GM23248 (cell line): ENCODE data around the gene CARMIL1. TPM values are rescaled to one million over a fixed set of nuclear protein-coding genes. Genes with fewer than 3 reads are reported as not detected.

ENCODE experiments used
- DNase-seq: peaks from one replicate; pipeline ENCODE4 v3.0.0-alpha.2; 2015
- H2AFZ ChIP-seq: fragments of 200-600 bp; sonication (generic); 2 replicates; pipeline ENCODE4 v1.6.1; 2016; ENCODE audit warnings: antibody characterized with exemption
- H3F3A ChIP-seq: fragments of 200-600 bp; sonication (generic); 2 replicates; pipeline ENCODE4 v1.6.1; 2016; ENCODE audit warnings: mild to moderate bottlenecking, antibody characterized with exemption, mixed run types; ENCODE audit not compliant: insufficient read depth
- H3K27ac ChIP-seq: fragments of 200-600 bp; sonication (generic); 2 replicates; pipeline ENCODE4 v1.5.1; 2016; ENCODE audit warnings: mild to moderate bottlenecking
- H3K27me3 ChIP-seq: fragments of 200-600 bp; sonication (generic); replicated peaks from 2 replicates; pipeline ENCODE4 v1.6.1; 2016; ENCODE audit warnings: mild to moderate bottlenecking; ENCODE audit not compliant: insufficient read depth
- H3K36me3 ChIP-seq: fragments of 200-600 bp; sonication (generic); 2 replicates; pipeline ENCODE4 v1.6.1; 2016; ENCODE audit warnings: low read depth, mild to moderate bottlenecking
- H3K4me1 ChIP-seq: fragments of 200-600 bp; sonication (generic); 2 replicates; pipeline ENCODE4 v1.6.1; 2016; ENCODE audit warnings: mild to moderate bottlenecking; ENCODE audit not compliant: insufficient read depth
- H3K4me2 ChIP-seq: fragments of 200-600 bp; sonication (generic); one replicate; pipeline ENCODE4 v1.6.1; 2016; ENCODE audit warnings: mild to moderate bottlenecking; ENCODE audit not compliant: unreplicated experiment
- H3K4me3 ChIP-seq: fragments of 200-600 bp; sonication (generic); 2 replicates; pipeline ENCODE4 v1.5.1; 2016; ENCODE audit warnings: mild to moderate bottlenecking
- H3K79me2 ChIP-seq: fragments of 200-600 bp; sonication (generic); 2 replicates; pipeline ENCODE4 v1.6.1; 2016; ENCODE audit warnings: mild to moderate bottlenecking; ENCODE audit not compliant: insufficient read depth
- H3K9ac ChIP-seq: fragments of 200-600 bp; sonication (generic); 2 replicates; pipeline ENCODE4 v1.6.1; 2016; ENCODE audit warnings: mild to moderate bottlenecking
- H3K9me2 ChIP-seq: fragments of 200-600 bp; sonication (generic); 2 replicates; pipeline ENCODE4 v1.6.1; 2016; ENCODE audit warnings: mixed run types, mild to moderate bottlenecking, moderate library complexity; ENCODE audit not compliant: insufficient read depth
- H3K9me3 ChIP-seq: fragments of 200-600 bp; sonication (generic); one replicate; pipeline ENCODE4 v1.6.1; 2017; ENCODE audit warnings: low read depth
- H4K20me1 ChIP-seq: fragments of 200-600 bp; sonication (generic); 2 replicates; pipeline ENCODE4 v1.6.0; 2016; ENCODE audit not compliant: insufficient read depth
- EZH2 ChIP-seq: fragments of 200-600 bp; sonication (generic); IDR thresholded peaks from 2 replicates; pipeline ENCODE4 v1.6.1; 2018; ENCODE audit warnings: antibody characterized with exemption, mild to moderate bottlenecking; ENCODE audit not compliant: insufficient read depth, poor library complexity, severe bottlenecking
- EZH2phosphoT487 ChIP-seq: fragments of 200-600 bp; sonication (generic); IDR thresholded peaks from 2 replicates; pipeline ENCODE4 v1.6.1; 2018; ENCODE audit warnings: antibody characterized with exemption, moderate library complexity, mild to moderate bottlenecking, low read depth; ENCODE audit not compliant: insufficient read depth
- WGBS, 2 experiments: methylation state at CpG; one replicate each; pipeline ENCODE4 v1.1.6; 2015 to 2017; ENCODE audit warnings: low lambda C conversion rate in 2 of 2, low coverage in 1 of 2; ENCODE audit errors: missing lambda C conversion rate in 2 of 2; 5-methylcytosine and 5-hydroxymethylcytosine counted together
- in situ Hi-C: fragments of 300-500 bp; cut with MboI; formaldehyde crosslinking; loops from 2 replicates; pipeline ENCODE4 v1.15.0; 2020
- polyA plus RNA-seq: library from polyadenylated mRNA; unstranded; fragments of >200 nt; fragmentation: Nextera tagmentation; extraction: Ambion mirVana; gene quantifications from 2 replicates; pipeline ENCODE4 v1.2.1, GENCODE V29; 2016
- total RNA-seq: library from RNA; depleted of rRNA; stranded (reverse); fragments of >200 nt; shearing (Covaris generic); gene quantifications from 2 replicates; pipeline ENCODE4 v1.2.3, GENCODE V29; 2014

Gene CARMIL1
- total and polyA plus RNA-seq, 2 experiments from 2014 or later, result 10.9 to 11.0 TPM

GRCh38 chr6:25407431-25407830 is 128.3 kb downstream of the CARMIL1 start:
- Histone ChIP-seq H3K36me3 (no peaks in the 10 kb centered on the region), H3K4me2 (no peak overlapping the region), H3K4me1 (no peaks in the 10 kb centered on the region), H3K79me2 (no peaks in the 10 kb centered on the region; the same call in 1 of the 2 replicates), H3K27me3 (no peaks in the 10 kb centered on the region), H3K4me3 (no peak overlapping the region), H3K27ac (no peak overlapping the region), H3F3A (no peaks in the 10 kb centered on the region), H2AFZ (no peak overlapping the region), H4K20me1 (no peaks in the 10 kb centered on the region), H3K9me3 (no peaks in the 10 kb centered on the region), H3K9me2 (no peaks in the 10 kb centered on the region), H3K9ac (no peak overlapping the region)
- 54 to 67% methylated on average over 3 of the region's 3 CpGs for WGBS, 2 experiments
- no peak for DNase-seq
- in situ Hi-C loops, result no loop called here
- TF ChIP-seq EZH2phosphoT487, result no peak
- TF ChIP-seq EZH2, result no peak

- no peaks in the 10 kb centered on the region for H3K27me3 ChIP-seq
These were observed 130.9 kb downstream of the CARMIL1 start for GRCh38 chr6:25410102-25410501.

GRCh38 chr6:25411316-25411950 is 132.3 kb downstream of the CARMIL1 start:
- in situ Hi-C loops, result no loop called here
- no peak overlapping the region for H3K27ac ChIP-seq
- H3K4me2 ChIP-seq, result no peak overlapping the region
- H4K20me1 ChIP-seq, result no peaks in the 10 kb centered on the region
- no peaks in the 10 kb centered on the region for H3K9me3 ChIP-seq
- no peaks in the 10 kb centered on the region for H3K36me3 ChIP-seq
- 93 to 94% methylated on average over 7 of the region's 7 CpGs for WGBS, 2 experiments
- H3K9me2 ChIP-seq, result no peaks in the 10 kb centered on the region
- H2AFZ ChIP-seq, result no peak overlapping the region
- H3F3A ChIP-seq, result no peaks in the 10 kb centered on the region
- DNase-seq, result no peak
- no peaks in the 10 kb centered on the region for H3K27me3 ChIP-seq
- no peaks in the 10 kb centered on the region; the same call in 1 of the 2 replicates for H3K79me2 ChIP-seq
- TF ChIP-seq EZH2, result no peak
- no peak for TF ChIP-seq EZH2phosphoT487
- no peak overlapping the region for H3K9ac ChIP-seq
- H3K4me3 ChIP-seq, result no peak overlapping the region
- no peaks in the 10 kb centered on the region for H3K4me1 ChIP-seq

More at GRCh38 chr6:25410102-25410501, 130.9 kb downstream of the CARMIL1 start:
- in situ Hi-C loops, result no loop called here
- Histone ChIP-seq H3K9ac (no peak overlapping the region), H3K9me3 (no peaks in the 10 kb centered on the region), H2AFZ (no peak overlapping the region), H3K79me2 (no peaks in the 10 kb centered on the region), H4K20me1 (no peaks in the 10 kb centered on the region), H3F3A (no peaks in the 10 kb centered on the region), H3K9me2 (no peaks in the 10 kb centered on the region), H3K36me3 (no peaks in the 10 kb centered on the region), H3K4me2 (no peak overlapping the region), H3K27ac (no peak overlapping the region), H3K4me3 (no peak overlapping the region), H3K4me1 (no peaks in the 10 kb centered on the region)
- WGBS, 2 experiments, result 98 to 100% methylated on average over 1 of the region's 1 CpG
- no peak for DNase-seq
- TF ChIP-seq EZH2phosphoT487 (no peak), EZH2 (no peak)

- DNase-seq, result no peak
- TF ChIP-seq EZH2phosphoT487, result no peak
- no peak for TF ChIP-seq EZH2
- Histone ChIP-seq H3K4me3 (no peak overlapping the region), H3K79me2 (no peaks in the 10 kb centered on the region; the same call in 1 of the 2 replicates), H3K4me1 (no peaks in the 10 kb centered on the region), H3K4me2 (no peak overlapping the region), H3F3A (no peaks in the 10 kb centered on the region), H2AFZ (no peak overlapping the region), H4K20me1 (no peaks in the 10 kb centered on the region), H3K9ac (no peak overlapping the region), H3K27me3 (no peaks in the 10 kb centered on the region), H3K27ac (no peak overlapping the region), H3K9me3 (no peaks in the 10 kb centered on the region), H3K36me3 (no peaks in the 10 kb centered on the region), H3K9me2 (no peaks in the 10 kb centered on the region)
- WGBS, 2 experiments, result 54 to 65% methylated on average over 1 of the region's 1 CpG
- in situ Hi-C loops, result no loop called here
These were observed 134.2 kb downstream of the CARMIL1 start for GRCh38 chr6:25413207-25413905.
